ENCODE measurements around the gene ZBTB45. TPM values are rescaled to one million over a fixed set of nuclear protein-coding genes. Genes with fewer than 3 reads are reported as not detected.

ZBTB45 gene
- total RNA-seq, 4 donors from 2014 or later, result 9.8 to 14.0 (median 13.4) TPM

- TF ChIP-seq EP300 (IDR thresholded peaks at IDR 0.05) (no peak), CTCF (IDR thresholded peaks at IDR 0.05) (no peak), POLR2A (IDR thresholded peaks at IDR 0.05) (no peak), POLR2AphosphoS5 (IDR thresholded peaks at IDR 0.05) (no peak)
- Histone ChIP-seq H3K4me3 (peak overlapping the region in 1 of 2 donors; percentile 91), H3K27ac (peak overlapping the region; percentile 88 to 100 (median 100)), H3K4me1 (peaks cover 6 to 74% (median 52%) of the 10 kb centered on the region in 3 donors), H3K9me3 (no peaks in the 10 kb centered on the region), H3K36me3 (peaks cover 0 to 18% of the 10 kb centered on the region in 2 donors), H3K27me3 (no peaks in the 10 kb centered on the region)
- ATAC-seq, result no peak
- 91% methylated on average over 4 of the region's 8 CpGs; no CpG with 5 or more reads in 1 of the 2 donors for WGBS, 2 donors (ENCODE audit: low coverage in 1 of 2)
Measured at GRCh38 chr19:58560007-58560887, 40.6 kb upstream of the ZBTB45 start.

- peak; percentile 70 for ATAC-seq
- TF ChIP-seq POLR2A (IDR thresholded peaks at IDR 0.05), result peak; percentile 43 to 65
- no peak for TF ChIP-seq EP300 (IDR thresholded peaks at IDR 0.05)
- peak; percentile 75 for TF ChIP-seq POLR2AphosphoS5 (IDR thresholded peaks at IDR 0.05)
- TF ChIP-seq CTCF (IDR thresholded peaks at IDR 0.05), result no peak
- Histone ChIP-seq H3K9me3 (no peaks in the 10 kb centered on the region), H3K36me3 (peaks cover 0 to 18% of the 10 kb centered on the region in 2 donors), H3K27me3 (no peaks in the 10 kb centered on the region), H3K4me1 (peaks cover 6 to 76% (median 52%) of the 10 kb centered on the region in 3 donors), H3K4me3 (peak overlapping the region; percentile 52 to 91), H3K27ac (peak overlapping the region; percentile 88 to 100 (median 100))
- 1 to 20% methylated on average over 3 to 20 of the region's 33 CpGs for WGBS, 2 donors (ENCODE audit: low coverage in 1 of 2)
Measured at GRCh38 chr19:58559275-58560006, 39.8 kb upstream of the ZBTB45 start.

GRCh38 chr19:58558623-58559274 is 39.1 kb upstream of the ZBTB45 start:
- H3K27me3 ChIP-seq, result no peaks in the 10 kb centered on the region
- WGBS, 2 donors (ENCODE audit: low coverage in 1 of 2), result 0% methylated on average over 1 to 2 of the region's 76 CpGs
- peaks cover 0 to 18% of the 10 kb centered on the region in 2 donors for H3K36me3 ChIP-seq
- peaks cover 10 to 79% (median 58%) of the 10 kb centered on the region in 3 donors for H3K4me1 ChIP-seq
- H3K27ac ChIP-seq, result peak overlapping the region; percentile 88 to 100 (median 100)
- peak overlapping the region; percentile 52 to 91 for H3K4me3 ChIP-seq
- H3K9me3 ChIP-seq, result no peaks in the 10 kb centered on the region
- TF ChIP-seq POLR2AphosphoS5 (IDR thresholded peaks at IDR 0.05) (peak; percentile 33), EP300 (IDR thresholded peaks at IDR 0.05) (no peak), CTCF (IDR thresholded peaks at IDR 0.05) (peak in 1 of 4 experiments; percentile 16), POLR2A (IDR thresholded peaks at IDR 0.05) (peak; percentile 3 to 58)
- ATAC-seq, result peak; percentile 82

- ATAC-seq, result no peak
- peak within 1 kb of the TSS; percentile 90 to 100 (median 100) for H3K27ac ChIP-seq
- peak within 1 kb of the TSS; percentile 52 to 91 for H3K4me3 ChIP-seq
- TF ChIP-seq CTCF (IDR thresholded peaks at IDR 0.05) (no peak), POLR2A (IDR thresholded peaks at IDR 0.05) (peak in 1 of 2 donors; percentile 16)
- H3K4me1 ChIP-seq, result peaks cover 12 to 79% (median 60%) of the 10 kb centered on the region in 3 donors
- H3K9me3 ChIP-seq, result no peaks in the 10 kb centered on the region
- H3K36me3 ChIP-seq, result peaks cover 0 to 22% of the 10 kb centered on the region in 2 donors
- no peaks in the 10 kb centered on the region for H3K27me3 ChIP-seq
- WGBS, 2 donors (ENCODE audit: low coverage in 1 of 2), result 0% methylated on average over 10 to 22 of the region's 62 CpGs
Measured at GRCh38 chr19:58558066-58558622, 38.5 kb upstream of the ZBTB45 start, which contains the start of gene UBE2M. Gene UBE2M, minus strand, starts transcription at chr19:58558611. Its CDS starts 230 bp downstream, at chr19:58558381.
